Pons (tissue), 1 donor: ENCODE measurements around the gene AGAP1.

Experiments
- DNase-seq: peaks from one replicate; pipeline ENCODE4 v3.0.0-alpha.2; 2016; ENCODE audit warnings: low spot score

The AGAP1 gene

DNA sequence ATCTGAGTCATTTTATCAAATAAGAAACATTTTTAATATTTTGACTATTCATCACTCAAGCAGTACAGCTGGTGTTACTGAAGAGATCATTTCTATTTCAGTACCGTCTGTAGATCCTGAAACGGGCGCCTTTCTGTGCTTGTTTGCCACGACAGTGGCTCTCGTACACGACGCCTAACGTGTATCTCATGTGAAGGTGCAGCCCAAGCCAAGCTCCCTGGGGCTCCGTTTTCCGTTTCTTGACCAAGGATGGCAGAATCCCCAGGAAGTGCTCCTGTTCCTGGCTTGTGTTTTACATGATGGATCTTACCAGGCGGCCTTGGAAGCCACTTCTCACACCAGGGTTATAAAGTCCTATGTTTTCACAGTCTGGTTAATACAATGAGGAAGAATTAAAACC lies 353.7 kb downstream of the AGAP1 start:
- no peak for DNase-seq

DNA sequence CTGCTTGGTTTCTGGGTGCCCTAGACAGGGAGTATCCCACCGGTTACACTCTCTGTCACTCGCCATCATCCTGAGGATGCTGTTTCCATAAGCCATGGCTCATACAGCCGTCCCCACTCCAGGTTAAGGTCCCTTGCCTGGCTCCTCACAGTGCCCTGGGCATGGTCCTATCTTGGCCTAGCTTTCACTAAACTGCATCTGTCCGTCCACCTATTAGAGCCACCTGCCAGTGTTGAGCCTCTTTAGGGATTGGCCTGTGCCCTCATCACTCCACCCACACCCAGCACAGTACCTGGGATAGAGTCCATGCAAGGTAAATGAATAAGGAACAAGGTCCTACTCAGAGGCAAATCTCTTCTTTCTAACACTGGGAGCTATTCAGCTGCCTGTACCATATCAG lies 354.2 kb downstream of the AGAP1 start:
- DNase-seq = no peak

DNA sequence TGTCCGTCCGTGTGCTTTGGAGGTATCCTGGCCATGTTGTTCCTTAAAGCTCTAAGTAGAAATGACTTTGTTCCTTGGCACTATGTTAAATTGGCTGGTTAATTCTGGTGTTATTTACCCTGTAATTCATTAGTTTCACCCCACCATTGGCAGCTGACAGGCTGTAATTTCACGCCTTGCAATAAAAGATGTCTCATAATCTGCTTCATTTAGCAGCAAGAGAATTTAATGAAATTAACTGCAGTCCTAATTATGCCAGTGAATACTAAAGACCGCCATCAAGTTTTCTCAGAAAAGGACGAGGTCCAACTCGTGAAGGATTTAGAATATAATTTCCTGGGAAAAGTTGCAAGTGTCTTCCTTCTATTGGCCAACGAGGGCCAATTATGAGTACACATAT lies 355.1 kb downstream of the AGAP1 start:
- no peak for DNase-seq

DNA sequence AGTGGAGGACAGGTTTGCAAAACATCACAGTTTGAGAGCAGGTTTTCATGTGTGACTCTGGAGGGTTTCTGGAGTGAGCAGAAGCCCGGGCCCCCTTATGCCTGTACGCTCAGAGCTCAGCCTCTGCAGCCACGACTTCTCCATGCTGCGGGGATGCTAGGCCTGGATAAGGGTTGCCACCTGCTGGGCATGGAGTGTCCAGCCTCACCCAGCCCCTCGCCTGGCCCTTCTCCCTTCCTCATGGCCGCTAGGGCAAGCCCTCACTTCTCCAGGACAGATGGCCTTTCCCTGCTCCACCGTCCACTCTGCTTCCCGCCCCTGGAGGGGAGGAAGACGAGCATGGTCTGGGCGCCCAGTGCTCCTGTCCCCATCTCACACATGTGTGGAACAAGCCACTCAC lies 355.6 kb downstream of the AGAP1 start:
- DNase-seq = no peak

DNA sequence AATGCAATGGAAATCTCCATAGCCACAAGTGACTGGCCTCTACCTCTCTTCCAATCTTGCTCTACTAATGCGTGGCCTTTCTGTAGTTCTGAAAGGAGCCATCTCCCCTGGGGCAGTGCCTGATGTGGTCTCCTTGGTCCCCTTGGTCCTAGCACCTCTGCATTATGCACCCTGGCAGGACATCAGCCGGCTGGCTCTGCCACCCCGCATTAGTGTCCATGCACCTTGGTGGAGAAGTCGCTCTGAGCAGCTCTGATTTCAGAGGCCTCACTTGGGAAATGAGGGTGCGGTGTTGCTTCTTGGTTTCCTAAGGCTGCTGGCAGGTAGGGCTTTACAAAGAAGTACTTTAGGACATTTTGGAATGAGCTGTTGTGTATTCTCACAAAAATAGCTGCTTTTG lies 356.4 kb downstream of the AGAP1 start:
- DNase-seq = no peak

DNA sequence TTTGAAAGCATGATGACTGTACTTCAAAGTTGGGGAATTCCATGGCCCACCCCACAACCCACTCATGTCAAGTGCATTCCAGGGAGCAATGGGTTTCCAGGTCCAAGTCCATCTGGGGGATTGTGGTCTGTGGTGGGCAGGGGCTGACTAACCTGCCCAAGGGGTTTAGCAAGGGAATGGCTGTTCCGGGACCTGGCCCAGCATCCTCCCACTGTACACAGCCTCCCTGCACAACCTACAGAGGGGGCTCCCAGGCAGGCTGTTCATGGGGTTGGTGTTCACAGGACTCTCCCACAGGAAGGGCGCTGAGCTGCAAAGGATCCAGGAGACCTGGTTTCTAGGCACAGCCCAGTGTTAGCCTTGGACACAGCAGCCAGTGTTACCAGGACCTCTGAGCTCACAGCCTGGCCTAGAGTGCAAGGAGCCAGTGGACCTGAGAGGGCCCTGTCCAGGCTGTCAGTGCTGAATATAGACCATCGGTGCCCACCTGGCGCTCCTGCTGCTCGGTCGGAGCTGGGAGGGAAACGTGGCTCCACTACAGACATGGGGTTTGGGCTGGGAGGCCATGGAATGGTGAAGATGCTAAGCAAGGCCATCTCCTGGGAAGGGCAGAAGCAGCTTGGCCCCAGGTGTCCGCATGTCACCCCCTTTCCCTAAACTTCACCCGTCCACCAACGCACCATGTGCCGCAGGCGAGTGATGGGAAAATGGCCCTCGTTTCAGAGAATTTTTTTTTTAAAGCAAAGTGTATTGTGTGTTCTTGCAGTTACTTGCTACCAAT lies 357.1 kb downstream of the AGAP1 start:
- DNase-seq = no peak

DNA sequence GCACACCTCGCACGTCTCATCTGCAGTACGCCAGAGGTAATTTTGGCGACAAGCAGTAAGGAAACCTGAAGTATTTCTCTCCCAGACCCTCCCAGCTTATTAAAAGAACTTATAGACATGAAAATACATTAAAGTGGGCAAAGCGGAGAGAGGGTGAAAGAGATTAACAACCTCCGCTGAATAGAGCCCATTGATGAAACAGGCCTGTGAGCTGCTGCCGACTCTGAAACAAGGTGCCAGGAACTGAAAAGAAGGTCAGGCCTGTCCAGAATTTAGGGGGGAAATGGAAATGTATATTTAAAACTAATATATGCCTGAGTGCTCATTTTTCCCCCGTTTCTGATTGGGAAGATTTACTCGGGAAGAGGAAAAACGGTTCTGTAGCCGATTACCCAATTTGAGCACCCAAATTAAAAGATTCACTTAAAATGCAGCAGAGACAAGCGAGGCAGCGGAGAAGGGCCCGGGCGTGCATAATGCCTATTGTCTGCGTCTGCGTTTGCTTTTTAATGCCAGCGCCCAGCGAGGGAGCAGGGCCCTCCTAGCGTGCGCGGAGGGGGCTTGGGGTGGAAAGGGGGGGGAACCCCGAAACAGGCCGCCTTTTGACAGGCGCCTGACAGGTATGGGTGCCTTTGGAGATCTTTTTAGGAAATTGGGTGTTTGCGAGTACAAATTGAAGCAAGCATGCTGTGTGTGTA lies 358.1 kb downstream of the AGAP1 start:
- peak; percentile 59 for DNase-seq

DNA sequence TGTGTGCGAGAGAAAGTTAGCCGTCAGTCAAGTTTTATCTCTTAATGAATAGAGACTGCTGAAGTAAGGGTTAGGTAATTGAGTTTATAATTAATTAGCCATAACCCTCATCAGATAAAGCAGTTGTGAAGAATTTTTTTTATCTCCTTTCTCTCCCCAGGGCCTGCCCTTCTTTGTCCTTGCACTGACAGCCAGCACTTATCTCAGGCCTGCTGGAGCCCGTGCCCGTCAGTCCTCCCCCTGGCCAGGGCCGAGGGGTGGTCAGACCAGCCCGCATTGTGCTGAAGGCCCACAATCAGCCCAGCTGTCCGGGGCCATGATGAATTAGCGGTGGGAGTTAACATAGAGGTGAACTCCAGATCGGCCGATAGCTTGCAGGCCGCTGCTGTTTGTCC lies 358.7 kb downstream of the AGAP1 start:
- DNase-seq = no peak

DNA sequence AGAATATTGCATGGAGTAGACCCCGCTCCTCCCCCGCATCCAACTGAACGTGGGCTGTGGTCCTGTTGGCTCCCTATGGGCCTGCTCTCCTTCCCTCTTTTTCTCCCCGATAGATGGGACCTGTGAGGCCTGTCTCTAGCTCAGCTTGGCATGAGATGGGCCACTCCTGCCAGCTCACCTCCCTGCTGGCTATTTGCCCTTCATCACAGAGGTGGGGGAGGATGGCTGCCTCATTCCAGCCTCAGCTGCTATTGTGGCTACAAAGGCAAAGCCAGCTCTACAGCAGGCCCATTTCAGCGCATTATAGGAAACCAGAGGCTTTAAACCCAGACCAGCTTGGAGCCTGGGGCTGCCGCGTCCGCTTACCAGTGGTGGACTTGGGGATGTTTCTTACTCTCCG lies 360.4 kb downstream of the AGAP1 start:
- no peak for DNase-seq

DNA sequence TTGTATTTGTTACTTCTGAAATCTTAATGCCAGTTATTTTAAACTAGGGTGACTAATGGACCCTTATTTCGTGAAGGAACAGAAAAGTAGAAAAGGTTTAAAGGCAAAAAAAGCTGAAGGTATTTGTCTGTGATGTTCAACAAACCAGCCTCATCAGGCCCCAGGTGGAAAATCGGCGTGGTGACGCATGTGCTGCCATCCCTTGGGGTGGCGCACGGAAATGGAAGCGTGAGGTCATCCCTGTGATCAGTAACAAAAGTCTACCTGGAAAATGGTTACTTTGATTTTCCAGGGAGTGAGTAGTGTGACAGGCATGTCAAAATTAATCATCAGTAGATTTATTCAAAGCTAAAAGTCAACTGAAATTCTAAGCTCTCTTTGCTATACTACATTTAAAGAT lies 361.2 kb downstream of the AGAP1 start:
- no peak for DNase-seq

DNA sequence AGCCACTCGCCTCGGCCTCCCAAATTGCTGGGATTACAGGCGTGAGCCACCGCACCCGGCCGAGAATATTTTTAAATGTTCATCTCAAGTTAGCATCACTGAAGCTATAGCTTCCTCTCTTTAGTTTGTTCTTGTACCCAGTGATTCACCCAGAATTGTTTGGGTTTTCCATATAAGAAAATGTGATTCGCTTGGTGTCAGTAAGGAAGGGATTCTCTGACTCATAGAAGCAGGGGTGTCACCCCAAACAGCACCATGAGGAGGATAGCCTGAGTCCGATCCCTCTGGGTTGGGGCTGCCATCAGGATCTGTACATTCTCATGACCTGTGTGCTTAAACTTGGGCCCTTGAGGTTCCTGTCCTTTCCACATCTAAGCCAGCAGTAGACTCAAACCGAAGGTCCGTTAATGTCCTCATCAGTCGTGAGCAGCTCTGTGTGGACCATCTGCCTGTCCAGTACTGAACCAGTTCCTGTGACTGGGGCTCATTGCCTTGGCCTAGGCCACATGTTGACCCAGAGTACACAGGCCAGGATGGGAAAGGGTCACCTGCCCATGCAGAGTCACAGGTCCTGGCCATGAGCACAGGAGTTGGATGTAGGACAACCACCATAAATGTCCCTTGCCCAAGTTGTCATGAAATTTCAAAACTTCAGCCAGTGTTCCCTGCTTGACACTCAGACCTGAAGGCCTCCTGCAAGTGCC lies 362.5 kb downstream of the AGAP1 start:
- DNase-seq = no peak

DNA sequence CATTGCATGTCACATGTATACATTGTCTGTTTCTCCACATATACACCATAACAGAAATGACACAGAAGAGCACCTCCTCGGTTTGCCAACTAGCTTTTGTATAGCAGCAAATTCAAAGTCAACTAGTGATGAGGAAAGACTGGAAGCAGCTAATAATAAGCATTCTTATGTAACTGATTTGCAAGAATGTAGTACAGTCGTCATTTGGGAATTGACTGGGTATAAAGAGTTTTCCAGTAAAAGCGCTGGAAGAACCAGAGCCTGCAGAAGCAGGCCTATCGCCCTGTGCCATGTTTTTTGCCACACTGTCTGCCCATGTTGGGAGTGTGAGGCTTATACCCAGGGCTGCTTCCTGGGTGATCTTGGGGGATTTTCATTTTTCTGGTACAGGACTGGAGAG lies 363.8 kb downstream of the AGAP1 start:
- no peak for DNase-seq

DNA sequence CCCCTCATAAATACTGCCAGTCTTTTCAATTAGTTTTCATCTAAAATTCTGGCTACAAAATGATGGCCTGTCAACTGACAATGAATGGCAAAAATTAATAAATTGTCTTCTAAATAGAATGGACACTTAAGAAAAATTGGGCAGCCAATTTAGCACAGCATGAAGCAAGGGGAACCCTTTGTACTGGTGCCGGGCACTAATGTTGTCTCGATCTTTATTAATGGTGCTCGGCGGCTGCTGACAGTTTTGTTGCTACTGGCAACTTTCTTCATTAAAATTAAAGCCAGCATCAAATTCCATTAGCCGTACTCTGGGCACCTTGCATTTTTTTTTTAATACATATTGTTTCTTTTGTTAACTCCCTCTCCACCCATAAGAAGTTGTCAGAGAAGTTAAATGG lies 365.0 kb downstream of the AGAP1 start:
- no peak for DNase-seq

DNA sequence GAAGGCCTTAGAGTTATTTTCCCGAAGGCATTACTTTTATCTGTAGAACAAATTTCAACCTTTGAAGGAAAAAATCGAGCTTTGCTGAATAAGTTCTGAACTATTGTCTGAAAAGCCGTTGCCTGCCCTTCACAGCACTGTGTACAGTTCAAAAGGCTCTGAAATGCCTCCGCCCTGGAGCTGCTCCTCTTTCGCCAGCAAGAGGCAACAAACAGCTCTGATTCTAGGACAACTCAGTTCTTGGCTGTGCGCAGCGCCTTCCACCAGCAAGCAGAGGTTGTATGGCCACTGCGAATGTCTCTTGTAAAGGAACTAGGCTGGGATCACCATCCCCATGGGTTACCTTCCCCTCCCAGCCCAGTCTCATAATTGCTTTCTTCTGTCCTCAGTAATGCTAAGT lies 365.8 kb downstream of the AGAP1 start:
- no peak for DNase-seq

DNA sequence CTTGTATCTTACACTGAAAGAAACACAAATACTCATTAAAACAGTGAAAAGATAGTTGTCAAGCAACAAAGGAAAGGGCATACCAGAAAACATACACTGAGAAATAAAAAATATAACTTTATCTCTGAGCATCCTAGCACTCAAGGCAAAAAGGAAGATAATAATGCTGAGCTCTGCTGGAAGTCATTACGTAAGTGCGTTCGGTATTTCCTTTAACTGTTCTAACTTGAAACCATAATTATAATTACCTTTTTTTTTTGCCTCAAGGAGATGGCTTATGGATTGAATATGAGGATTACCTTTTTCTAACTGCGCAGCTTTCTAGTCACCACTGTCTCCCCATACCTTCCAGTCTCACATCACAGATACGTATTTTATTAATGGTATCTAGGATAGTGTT lies 366.3 kb downstream of the AGAP1 start:
- DNase-seq = no peak

DNA sequence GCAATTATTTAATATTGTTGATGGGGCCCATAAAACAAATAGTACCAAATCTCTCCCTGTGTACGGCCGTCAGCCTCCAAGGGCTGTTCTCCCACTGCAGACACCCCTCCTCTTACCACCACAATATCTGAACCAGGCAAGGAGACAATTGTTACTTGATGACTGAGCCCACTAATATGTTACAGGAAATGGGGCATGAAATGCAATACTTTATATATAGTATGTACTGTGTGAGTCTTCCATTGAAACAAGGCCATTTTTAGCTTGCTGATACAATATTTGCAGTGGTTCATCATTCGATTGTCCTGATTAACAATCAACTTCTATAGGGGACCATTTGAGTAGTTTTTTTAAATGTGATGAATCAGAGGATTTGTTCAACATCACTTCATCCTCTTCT lies 367.0 kb downstream of the AGAP1 start:
- DNase-seq = no peak

DNA sequence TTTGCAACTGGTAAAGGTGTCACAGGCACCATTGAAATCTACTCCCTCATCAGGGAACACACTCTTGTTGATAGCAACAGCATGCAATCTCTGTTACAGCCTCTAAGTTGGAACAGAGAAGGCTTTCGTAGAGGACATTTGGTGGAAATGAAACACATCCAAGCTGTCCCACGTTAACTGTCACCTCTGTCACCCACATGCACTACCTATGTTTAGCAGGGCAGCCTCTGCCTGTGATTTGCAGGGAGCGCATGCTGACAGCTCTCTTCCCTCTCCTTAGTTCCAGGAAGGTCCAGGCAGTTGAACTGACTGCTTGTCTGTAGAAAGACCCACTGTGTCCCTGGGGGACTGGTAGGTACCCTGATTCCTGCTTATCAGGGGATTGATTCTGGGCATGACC lies 367.5 kb downstream of the AGAP1 start:
- DNase-seq = no peak

DNA sequence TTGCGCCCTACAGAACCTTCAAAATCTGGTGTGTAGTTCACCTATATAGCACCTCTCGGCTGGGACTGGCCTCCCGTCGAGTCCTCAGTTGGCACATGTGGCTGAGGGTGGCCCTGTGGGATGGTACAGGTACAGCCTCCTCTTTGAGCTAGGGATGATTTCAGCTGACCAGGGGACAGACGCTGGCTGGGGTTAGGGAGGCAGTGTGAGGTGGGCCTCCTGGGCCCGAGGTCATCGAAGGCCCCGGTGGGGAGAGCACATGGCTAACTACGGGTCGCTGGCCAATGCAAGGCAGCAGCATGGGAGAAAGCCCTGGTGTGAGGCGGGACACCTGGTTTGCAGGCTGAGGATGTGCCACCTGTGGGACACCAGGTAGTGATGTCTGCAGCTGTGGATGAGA lies 369.6 kb downstream of the AGAP1 start:
- no peak for DNase-seq

DNA sequence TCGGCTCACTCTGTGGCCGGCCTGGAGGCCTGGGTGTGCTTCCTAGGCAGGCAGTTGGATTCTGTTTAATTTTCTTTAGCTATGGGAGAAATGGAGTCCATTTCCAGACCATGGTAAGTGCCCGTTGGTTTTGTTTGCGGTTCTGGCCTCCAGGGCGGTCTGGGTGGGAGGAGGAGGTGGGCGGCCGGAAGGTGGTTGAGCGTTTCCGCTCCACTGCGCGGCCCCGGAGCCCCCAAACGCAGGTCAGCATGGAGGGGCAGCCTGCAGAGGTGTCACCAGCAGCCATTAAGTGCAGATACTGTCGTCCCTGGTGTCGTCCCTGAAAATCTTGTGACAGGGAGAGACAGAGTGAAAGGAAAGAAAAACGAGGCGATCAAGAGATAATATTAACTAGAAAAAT lies 370.5 kb downstream of the AGAP1 start:
- DNase-seq = no peak

DNA sequence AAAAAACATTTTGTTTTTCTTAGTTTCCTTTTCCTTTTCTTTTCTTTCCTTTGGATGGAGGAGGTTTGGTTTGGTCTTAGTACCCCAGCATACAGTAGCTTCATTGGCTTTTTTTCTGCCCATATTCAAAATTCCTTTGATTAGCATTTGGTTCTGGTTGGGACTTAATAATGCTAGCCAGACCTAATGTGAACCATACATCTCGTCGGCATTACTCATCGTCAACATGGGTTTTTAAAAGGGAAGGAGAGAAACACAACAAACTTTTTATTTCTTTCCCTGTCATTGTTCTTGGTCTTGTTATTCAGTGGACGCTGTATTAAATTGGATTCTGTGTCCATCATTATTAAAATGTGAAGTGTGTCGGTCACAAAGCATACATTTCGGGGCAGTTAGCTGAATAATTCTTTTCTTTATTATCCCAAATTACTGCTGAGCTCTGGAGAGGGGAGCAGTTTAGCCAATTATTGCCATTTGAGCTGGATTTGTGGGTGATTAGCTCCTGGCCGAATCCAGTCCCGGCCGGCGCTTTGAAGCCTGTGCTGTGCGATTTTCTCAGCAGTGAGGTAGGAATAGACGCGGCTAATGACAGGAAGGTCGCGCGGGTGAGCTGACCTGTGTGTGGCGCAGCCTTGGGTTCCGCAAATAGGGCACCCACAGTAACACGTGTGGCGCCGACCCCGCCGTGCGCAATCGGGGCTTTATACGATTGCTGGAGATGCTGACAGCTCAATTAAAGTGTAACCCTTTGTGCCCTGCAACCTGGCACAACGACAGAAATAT lies 371.1 kb downstream of the AGAP1 start:
- DNase-seq = no peak

DNA sequence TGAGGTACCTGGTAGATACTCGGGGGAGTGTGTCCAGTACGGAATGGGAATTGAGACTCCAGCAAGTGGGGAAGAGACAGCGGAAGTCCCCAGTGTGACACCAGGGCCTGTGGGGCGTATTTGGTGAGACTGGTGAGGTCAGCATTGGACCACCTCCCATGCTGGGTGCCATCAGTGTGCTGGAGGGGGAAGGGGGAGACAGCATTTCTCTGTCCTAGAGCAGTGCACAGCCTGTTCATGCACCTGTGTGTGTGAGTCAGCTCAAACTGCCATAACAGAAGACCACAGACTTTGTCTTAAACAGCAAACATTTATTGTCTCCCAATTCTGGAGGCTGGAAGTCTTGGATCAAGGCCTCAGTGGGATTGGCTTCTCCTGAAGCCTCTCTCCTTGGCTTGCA lies 372.5 kb downstream of the AGAP1 start:
- DNase-seq = no peak

DNA sequence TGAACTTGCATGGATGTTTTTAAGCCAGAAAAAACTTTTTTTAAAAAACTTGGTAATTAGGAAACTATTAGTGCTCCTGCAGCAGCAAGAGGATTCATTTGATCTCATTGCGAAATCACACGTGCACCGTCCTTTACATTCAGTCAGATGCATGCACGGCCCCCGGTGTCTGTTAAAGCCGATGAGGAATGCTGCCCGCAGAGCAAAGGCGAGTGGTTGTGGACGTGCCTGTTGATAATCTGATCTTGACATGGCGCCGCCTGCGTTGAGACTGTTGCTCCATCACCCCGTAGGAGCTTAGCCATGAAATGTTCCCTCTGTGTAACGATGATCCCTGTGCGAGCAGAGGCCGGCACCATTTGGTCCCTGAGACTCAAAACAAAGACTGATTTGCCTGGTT lies 374.4 kb downstream of the AGAP1 start:
- no peak for DNase-seq

DNA sequence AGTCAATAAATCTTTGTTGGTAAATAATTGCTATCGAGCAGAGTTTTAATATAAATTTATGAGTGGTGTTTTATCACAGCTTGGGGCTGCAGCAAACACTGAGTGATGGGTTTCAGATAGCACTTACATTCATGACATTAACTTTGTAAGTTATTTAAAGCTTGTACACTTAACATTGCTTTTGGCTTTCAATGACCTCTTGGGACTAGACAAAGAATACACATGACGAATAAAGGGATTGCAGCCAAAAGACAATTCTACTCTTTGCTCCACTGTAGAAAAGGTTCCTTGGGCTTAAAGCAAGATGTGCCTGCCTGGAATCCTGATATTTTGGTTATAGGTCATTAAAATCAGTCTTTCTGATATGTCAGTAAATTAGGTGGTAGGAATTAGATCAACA lies 374.8 kb downstream of the AGAP1 start:
- DNase-seq = no peak
